ENCODE results near the gene PSRC1. TPM values are rescaled to one million over a fixed set of nuclear protein-coding genes. Genes with fewer than 3 reads are reported as not detected.
A peak's percentile ranks its signal among the peaks of the same experiment; 100 is the strongest.

The PSRC1 gene
- total RNA-seq, 4 donors from 2014 or later = 5.3 to 12.5 (median 6.4) TPM

DNA sequence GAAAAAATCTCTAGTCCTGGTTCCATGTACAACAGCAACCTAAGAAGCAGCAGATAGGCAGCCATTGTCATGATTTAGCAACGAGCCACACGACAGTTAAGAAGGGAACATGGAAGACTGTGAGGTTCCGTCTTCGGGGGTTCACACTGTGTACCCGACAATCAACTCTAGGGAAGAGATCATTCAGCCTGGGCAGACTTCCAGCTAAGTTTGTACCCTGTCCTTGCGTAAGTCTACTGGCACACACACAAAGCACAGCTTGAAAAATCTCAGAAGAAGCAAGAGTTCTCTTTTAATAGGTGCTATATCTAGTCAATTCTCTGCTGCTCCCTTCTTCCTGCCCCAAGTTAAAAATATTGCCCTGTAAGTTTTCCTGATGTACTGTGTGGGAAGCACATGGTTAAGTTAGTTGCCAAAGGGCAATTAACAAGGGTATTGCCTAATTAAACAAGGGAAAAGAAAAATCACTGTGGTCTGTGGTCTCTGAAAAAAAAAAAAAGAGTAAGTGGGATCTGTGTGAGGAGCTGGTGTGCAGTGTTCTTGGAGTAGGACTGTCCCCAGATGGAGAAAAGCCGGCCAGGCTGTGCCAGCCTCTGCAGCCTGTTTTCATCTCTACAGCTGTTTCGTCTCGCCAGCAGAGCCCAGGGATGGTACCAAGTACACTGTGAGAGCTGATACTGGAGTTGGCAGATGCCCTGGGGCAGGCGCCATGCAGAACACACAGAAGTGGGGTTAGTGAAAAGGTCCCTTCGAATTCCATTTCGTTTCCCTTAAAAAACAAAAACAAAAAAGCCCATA, 30.2 kb upstream of the PSRC1 start:
- intact Hi-C loops (cut with DNase I) = no loop called here

DNA sequence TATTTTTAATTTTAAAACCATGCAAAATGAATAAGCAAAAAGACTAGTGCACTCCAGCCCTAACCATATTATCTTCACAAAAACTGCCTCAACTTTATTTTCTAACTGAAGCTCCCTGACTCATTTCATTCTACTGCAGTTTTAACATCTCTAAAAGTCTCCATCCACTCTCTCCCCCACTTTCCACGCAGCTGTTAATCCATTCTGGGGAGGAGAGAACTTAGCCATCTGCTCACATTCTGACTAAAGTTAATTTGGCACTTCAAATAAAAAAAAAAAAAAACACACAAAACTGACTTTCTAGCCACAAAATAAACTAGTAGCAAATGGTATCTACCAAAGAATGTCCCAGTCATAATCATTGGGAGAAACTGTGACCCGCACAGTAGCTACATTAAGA, 29.3 kb upstream of the PSRC1 start:
- intact Hi-C loops (cut with DNase I) = no loop called here
- TF ChIP-seq, protein P1, sequence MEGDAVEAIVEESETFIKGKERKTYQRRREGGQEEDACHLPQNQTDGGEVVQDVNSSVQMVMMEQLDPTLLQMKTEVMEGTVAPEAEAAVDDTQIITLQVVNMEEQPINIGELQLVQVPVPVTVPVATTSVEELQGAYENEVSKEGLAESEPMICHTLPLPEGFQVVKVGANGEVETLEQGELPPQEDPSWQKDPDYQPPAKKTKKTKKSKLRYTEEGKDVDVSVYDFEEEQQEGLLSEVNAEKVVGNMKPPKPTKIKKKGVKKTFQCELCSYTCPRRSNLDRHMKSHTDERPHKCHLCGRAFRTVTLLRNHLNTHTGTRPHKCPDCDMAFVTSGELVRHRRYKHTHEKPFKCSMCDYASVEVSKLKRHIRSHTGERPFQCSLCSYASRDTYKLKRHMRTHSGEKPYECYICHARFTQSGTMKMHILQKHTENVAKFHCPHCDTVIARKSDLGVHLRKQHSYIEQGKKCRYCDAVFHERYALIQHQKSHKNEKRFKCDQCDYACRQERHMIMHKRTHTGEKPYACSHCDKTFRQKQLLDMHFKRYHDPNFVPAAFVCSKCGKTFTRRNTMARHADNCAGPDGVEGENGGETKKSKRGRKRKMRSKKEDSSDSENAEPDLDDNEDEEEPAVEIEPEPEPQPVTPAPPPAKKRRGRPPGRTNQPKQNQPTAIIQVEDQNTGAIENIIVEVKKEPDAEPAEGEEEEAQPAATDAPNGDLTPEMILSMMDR (IDR thresholded peaks at IDR 0.05) = no peak
- TF ChIP-seq POLR2AphosphoS5 (IDR thresholded peaks at IDR 0.05) (no peak), POLR2A (IDR thresholded peaks at IDR 0.05; ENCODE audit: low read depth) (no peak), EP300 (IDR thresholded peaks at IDR 0.05) (no peak)
- Histone ChIP-seq H3K27me3 (no peaks in the 10 kb centered on the region), H3K27ac (replicated peaks in 1 of 4) (no peak overlapping the region), H3K36me3 (peaks cover 14 to 72% (median 60%) of the 10 kb centered on the region in 4 donors), H3K9me3 (no peaks in the 10 kb centered on the region), H3K4me1 (peaks cover 9 to 56% (median 38%) of the 10 kb centered on the region in 4 donors), H3K4me3 (no peak overlapping the region)
- no peak for DNase-seq (ENCODE audit: extremely low spot score)
- WGBS = 91% methylated on average over 2 of the region's 2 CpGs

More for the DNA sequence above, 30.2 kb upstream of the PSRC1 start:
- no peak for TF ChIP-seq POLR2AphosphoS5 (IDR thresholded peaks at IDR 0.05)
- TF ChIP-seq EP300 (IDR thresholded peaks at IDR 0.05) = no peak
- TF ChIP-seq, protein P1 (IDR thresholded peaks at IDR 0.05) = no peak
- TF ChIP-seq POLR2A (IDR thresholded peaks at IDR 0.05; ENCODE audit: low read depth) = no peak
- WGBS = 89% methylated on average over 12 of the region's 12 CpGs
- no peak overlapping the region for H3K4me3 ChIP-seq
- H3K27ac ChIP-seq (replicated peaks in 1 of 4) = peak overlapping the region in 1 of 4 donors; percentile 27
- no peak for DNase-seq (ENCODE audit: extremely low spot score)
- H3K4me1 ChIP-seq = peaks cover 0 to 47% (median 29%) of the 10 kb centered on the region in 4 donors
- H3K36me3 ChIP-seq = peaks cover 23 to 81% (median 70%) of the 10 kb centered on the region in 4 donors
- H3K9me3 ChIP-seq = no peaks in the 10 kb centered on the region
- no peaks in the 10 kb centered on the region for H3K27me3 ChIP-seq

DNA sequence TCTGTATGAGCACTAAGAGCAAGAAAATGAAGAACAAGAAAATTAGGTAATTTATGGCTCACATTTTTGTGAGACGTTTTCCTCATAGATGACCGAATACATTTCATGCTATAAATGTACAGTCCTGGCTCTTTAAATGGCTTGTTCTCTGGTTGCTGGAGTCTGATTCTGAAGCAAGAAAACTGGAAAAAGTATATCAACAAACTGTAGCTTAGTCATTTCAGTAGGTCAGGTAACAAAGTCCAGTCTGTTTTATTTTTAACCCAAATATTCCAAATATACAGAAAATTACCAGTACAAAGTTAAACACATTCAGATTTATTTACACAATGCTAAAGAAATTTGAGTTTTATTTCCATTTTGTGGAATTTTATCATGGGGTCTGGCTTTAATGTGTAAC, 26.4 kb upstream of the PSRC1 start:
- TF ChIP-seq, protein P1 (IDR thresholded peaks at IDR 0.05) = no peak
- Histone ChIP-seq H3K27me3 (no peaks in the 10 kb centered on the region), H3K9me3 (no peaks in the 10 kb centered on the region), H3K36me3 (peaks cover 0 to 43% (median 31%) of the 10 kb centered on the region in 4 donors), H3K27ac (replicated peaks in 1 of 4) (peak overlapping the region; percentile 69 to 79 (median 72)), H3K4me1 (peaks cover 35 to 80% (median 65%) of the 10 kb centered on the region in 4 donors), H3K4me3 (no peak overlapping the region)
- intact Hi-C loops (cut with DNase I) = no loop called here
- DNase-seq (ENCODE audit: extremely low spot score) = no peak
- WGBS = 32% methylated on average over 2 of the region's 2 CpGs

DNA sequence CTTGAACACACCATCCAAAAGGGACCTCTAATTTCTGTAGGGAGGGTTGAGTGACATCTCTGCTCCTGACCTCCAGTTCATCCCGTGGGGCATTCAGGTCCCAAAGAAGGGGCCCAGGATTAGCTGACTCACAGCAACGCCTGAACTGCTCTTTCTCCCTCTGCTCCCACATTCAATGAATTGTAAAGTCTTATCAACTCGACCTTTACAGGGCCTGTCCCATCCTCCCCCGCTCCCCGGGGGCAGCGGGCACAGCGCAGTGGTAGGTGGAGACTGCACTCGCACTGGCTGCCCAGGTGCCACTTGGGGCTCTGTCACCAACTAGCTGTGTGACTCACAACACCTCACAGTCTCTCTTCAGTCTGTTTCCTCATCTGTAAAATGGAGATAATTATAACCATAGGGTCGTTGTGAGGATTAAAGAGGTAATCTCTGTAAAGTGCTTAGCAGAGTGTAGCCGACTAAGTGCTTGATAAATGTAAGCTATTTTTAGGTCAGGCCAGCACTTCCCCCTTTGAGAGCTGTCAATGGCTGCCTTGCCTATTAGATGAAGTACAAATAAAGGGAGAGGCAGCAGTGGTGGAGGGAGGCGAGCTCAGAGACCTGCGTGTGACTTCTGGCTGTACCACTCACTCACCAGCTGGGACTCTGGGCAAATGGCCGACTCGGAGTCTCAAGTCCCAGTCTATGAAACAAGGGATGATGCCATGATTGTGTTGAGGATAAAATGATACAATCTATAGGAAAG, 24.5 kb upstream of the PSRC1 start:
- WGBS = 57% methylated on average over 13 of the region's 14 CpGs
- peak overlapping the region; percentile 69 to 79 (median 72) for H3K27ac ChIP-seq (replicated peaks in 1 of 4)
- no peak overlapping the region for H3K4me3 ChIP-seq
- DNase-seq (ENCODE audit: extremely low spot score) = no peak
- H3K4me1 ChIP-seq = peaks cover 38 to 76% (median 71%) of the 10 kb centered on the region in 4 donors
- H3K9me3 ChIP-seq = no peaks in the 10 kb centered on the region
- peaks cover 0 to 24% (median 12%) of the 10 kb centered on the region in 4 donors for H3K36me3 ChIP-seq
- intact Hi-C loops (cut with DNase I) = no loop called here
- TF ChIP-seq EP300 (IDR thresholded peaks at IDR 0.05) = no peak
- TF ChIP-seq POLR2A (IDR thresholded peaks at IDR 0.05; ENCODE audit: low read depth) = no peak
- TF ChIP-seq, protein P1 (IDR thresholded peaks at IDR 0.05) = no peak
- no peak for TF ChIP-seq POLR2AphosphoS5 (IDR thresholded peaks at IDR 0.05)
- no peaks in the 10 kb centered on the region for H3K27me3 ChIP-seq
